GM21423 (cell line): ENCODE data around the gene TUBB1.
"Not testable (repeated sequence)": the region's sequence is repeated elsewhere in the genome, so short reads cannot be mapped to it uniquely, and the experiment has no call there.

Experiments
- ATAC-seq: cut with Tn5 transposase; IDR thresholded peaks from one replicate; pipeline ENCODE4 v1.9.1; 2021; ENCODE audit warnings: mild to moderate bottlenecking, moderate library complexity; ENCODE audit not compliant: unreplicated experiment

The TUBB1 gene

GRCh38 chr20:59037386-59037785 is 18.2 kb downstream of the TUBB1 start:
- ATAC-seq, result no peak

DNA sequence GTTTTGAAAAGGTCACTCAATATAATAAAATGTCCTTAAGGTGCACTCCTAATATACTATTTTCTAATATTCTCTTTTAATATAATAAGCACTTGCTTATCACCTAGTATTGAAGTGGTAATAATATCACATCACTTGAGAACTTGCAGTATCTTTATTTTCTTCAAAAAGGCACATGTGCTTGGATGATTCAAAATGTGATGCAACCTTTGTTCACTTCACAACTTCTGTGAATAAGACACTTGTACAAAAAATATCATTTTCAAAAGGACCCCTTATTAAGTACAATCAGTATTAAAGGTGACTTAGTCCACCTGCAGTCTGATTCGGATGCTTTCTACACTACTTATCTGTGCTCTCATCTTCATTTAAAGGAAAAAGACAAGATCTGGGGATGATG is 20.0 kb downstream of the TUBB1 start:
- no peak for ATAC-seq

- no peak for ATAC-seq
Measured at GRCh38 chr20:59040667-59041066, 21.4 kb downstream of the TUBB1 start.

GRCh38 chr20:59041487-59041886 is 22.3 kb downstream of the TUBB1 start:
- not testable (repeated sequence) for ATAC-seq

DNA sequence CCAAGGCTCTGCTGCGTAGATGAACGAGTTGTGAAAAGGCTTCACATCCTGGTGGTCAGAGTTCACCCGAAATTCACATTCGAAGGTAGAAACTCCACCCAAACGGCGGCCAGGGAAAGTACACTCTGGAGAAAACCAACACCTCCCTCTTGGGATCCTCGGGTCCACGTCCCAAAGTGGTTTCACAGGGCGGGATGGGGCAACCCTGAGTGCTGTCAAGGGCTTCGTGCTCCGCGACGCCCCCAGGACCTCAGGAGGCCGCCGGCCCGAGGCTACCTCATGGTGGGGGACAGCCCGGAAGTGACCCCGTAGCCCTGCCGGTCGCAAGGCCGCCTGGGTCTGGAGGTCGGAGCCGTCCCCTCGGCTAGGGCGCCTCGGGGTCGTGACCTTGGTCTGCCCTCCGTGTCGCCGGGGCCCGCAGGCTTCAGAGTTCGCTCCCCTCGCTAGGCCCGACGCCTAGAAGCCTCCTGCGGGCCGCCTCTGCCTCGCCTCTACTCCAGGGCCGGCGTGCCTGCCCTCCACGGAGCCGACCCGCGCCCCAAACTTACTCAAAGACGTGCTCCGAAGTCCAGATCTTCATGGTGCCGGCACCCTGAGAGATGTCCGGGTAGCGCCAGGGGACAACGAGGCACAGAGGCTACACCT is 23.0 kb downstream of the TUBB1 start, which contains the start of gene PRELID3B:
TSS of gene PRELID3B (minus strand) at position 636 of the 645 bp plus-strand sequence. CDS start at position 580, 56 bp downstream.
- ATAC-seq, result peak; percentile 29

DNA sequence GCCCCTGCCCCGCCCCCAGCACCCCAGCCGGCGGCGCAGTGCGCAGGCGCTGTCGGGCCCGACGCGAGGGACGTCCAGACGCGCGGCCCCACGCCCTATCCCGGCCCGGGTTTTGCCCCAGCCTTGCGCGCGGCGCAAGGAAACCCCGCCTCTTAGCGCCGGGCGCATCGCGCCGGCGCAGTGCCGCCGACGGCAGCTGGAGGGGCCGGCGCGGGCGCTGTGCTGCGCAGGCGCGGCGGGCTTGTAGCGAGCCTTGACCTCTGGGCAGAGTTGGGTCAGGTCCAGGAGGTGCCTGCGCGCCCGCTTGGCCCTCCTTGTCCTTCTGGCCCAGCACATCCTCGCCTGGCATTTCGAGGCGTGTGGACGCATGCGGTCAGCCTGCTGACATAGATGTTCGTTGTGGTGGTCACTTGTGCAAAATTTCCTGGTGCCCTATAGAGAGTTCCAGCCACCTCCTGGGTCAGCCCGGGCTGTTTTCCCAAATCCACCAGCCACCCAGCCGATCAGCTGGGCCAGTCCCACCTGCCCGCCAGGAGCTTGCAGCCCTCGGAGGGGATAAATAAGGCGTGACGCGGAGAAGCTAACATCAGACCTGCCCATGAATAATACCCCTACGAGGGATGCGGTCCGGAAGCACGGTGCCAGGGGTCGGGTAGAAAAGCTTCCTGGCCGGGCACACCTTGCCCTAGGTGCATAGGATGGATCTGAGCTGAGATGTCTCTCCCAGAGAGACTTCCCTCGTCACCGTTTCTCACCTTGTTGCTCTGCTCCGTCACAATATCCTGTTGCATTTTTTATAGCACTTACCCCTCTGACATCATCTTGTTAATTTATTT is 23.8 kb downstream of the TUBB1 start:
- peak; percentile 93 for ATAC-seq

DNA sequence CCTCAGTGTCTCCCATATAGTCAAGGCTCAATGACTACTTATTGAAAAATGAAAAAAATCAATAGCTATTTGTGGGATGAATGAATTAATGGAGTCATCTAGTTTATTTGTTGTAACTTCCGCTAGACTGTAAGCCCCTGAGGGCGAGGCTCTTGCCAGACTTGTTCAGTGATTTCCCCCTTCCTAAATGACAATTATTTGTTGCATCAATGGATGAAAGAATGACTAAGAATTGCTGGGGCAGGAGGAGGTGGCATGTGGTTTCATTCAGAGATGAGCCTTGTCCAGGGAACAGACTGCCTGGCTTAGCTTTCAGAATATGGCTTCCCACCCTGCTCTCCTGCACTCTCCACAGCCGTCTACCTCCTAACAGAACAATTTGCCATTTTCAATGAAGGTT is 24.5 kb downstream of the TUBB1 start:
- no peak for ATAC-seq

GRCh38 chr20:59044295-59044694 is 25.1 kb downstream of the TUBB1 start:
- ATAC-seq, result no peak

DNA sequence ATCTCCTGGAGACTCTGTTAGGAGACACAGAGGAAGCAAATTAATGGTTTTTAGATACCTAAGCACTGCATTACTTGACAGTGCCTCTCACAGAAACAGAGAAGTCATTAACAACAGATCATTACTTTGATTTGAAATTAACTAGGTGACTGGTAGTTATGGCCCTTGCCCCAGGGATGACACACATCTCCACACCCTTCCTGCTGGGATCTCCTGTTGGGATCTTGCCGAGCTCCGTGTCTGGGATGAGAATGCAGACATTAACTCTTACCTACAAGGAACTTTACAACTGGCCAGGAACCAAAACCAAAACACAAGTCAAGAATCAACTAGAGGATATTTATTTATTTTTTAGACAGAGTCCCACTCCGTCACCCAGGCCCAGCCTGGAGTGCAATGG is 25.6 kb downstream of the TUBB1 start:
- no peak for ATAC-seq

DNA sequence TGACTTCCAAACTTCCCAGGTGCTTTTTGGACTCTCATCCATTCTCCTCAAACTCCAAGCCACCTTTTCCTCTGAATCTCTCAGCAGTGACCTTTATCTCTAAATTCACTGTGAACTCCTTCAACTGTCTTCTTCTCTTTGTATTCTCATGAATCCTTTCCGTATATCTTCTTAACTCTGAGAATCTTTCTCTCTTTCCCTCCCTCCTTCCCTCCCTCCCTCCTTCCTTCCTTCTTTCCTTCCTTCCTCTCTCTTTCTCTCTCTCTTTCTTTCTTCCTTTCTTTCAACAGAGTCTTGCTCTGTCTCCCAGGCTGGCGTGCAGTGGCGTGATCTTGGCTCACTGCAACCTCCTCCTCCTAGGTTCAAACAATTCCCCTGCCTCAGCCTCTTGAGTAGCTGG is 27.6 kb downstream of the TUBB1 start:
- no peak for ATAC-seq

GRCh38 chr20:59047938-59048680 is 28.9 kb downstream of the TUBB1 start:
- ATAC-seq, result no peak

DNA sequence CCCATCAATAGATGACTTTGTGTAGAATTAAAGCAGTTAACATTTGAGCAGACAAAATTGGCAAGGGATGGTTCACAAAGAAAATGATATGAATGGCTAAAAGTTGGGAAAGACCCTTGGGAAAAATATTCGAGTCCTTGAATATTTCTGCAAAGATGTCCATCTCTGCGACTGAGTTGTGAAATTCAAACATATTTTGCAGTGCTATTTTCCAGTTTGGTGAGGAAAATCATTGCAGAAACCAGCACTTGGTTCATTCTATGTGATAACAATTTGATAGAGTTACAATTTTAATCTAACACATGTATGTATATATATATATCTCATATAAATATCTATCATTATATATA is 29.4 kb downstream of the TUBB1 start:
- ATAC-seq, result no peak

DNA sequence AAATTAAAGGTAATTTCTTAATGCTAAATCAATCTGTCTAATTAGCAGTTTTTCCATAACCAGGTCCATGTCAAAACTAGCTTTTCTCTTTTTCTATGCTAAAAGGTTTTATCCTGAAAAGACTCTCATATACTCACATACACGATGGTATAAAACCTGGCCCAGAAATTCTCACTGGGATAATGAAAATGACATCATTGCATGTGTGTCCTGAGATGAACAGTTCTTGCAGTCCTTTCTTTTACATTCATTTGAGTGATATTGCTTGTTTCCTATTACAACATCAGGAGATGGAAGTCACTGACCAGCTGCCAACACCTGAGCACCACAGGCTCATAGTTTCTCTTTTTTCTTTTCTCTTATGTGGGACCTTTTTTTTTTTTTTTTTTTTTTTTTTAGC is 31.2 kb downstream of the TUBB1 start:
- no peak for ATAC-seq

GRCh38 chr20:59051666-59052185 is 32.5 kb downstream of the TUBB1 start:
- no peak for ATAC-seq

DNA sequence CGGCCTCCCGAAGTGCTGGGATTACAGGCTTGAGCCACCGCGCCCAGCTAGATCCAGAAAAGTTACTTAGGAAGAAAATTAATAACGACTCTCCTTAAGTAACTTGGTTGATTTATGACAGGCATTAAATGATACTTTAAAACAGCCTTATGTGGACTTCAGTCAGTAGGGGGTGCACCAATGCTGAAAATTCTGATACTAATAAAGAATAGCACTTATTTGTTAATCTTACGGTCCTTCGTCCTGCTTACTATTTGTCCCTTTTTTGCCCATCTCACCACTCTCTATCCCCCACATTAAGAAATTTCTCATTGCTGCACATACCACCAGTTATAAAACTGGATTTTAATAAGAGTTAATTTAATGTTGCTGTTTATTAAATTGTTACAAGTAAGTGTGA is 36.1 kb downstream of the TUBB1 start:
- ATAC-seq, result no peak

DNA sequence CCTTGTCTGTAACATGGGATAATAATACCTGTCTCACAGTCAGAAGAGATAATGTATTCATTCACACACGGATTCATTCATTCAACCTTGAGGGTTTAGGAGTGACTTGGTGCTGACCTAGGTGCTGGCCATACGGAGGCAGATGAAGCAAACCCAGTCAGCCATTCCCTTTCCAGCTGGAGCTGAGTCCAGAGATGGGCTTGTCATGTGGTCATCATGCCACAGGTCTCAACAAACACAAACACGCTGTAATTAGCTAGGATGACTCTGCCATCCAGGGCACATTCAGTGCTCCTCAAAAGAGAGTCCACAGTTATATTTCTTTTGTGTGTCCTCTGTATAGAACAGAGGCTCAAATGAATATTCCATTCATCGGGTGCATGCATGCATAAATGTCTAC is 42.9 kb downstream of the TUBB1 start:
- no peak for ATAC-seq

GRCh38 chr20:59063358-59064213 is 44.4 kb downstream of the TUBB1 start:
- ATAC-seq, result no peak

GRCh38 chr20:59064214-59064722 is 45.0 kb downstream of the TUBB1 start:
- no peak for ATAC-seq

DNA sequence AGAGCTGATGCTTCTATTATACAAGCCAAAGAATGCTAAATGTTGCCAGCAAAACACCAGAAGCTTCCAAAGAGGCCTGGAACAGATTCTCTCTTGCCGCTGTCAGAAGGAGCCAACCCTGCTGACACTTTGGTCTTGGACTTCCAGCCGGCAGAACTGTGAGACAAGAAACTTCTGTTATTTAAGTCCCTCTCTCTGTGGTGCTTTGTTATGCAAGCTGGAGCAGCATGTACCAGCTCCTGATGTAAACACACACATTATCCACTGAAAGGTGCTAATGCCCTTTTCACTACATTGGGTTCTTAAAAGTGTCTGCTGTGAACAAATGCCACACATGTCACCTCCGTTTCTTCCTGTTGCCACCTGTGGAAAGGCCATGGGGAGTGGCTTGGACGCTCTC is 49.3 kb downstream of the TUBB1 start:
- no peak for ATAC-seq

DNA sequence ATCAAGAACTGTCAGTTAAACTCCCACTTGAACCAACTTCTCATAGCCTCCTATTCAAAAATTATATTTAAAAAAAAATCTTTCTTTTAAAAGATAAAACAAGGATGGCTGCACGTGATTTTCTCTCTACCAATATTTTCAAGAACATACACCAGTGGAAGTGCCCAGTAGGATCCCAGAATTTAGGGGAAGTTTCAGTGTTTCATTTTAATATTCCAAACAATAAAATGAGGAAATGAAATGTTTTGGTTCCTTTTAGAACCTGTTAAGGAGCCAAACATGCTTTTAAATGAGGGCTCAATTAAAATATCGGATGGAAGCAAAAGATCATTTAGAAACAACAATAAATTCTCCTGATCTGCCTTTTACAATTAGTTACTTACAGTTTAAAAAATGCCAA is 49.8 kb downstream of the TUBB1 start:
- ATAC-seq, result no peak
